HG02943 (cell line): Measurements from ENCODE around the gene IL23R.
A peak's percentile ranks its signal among the peaks of the same experiment; 100 is the strongest.
"Not testable (repeated sequence)": the region's sequence is repeated elsewhere in the genome, so short reads cannot be mapped to it uniquely, and the experiment has no call there.

Experiments used
- ATAC-seq: cut with Tn5 transposase; IDR thresholded peaks from one replicate; pipeline ENCODE4 v1.9.1; 2021; ENCODE audit warnings: mild to moderate bottlenecking, low read depth, moderate library complexity; ENCODE audit not compliant: unreplicated experiment

IL23R gene, protein sequence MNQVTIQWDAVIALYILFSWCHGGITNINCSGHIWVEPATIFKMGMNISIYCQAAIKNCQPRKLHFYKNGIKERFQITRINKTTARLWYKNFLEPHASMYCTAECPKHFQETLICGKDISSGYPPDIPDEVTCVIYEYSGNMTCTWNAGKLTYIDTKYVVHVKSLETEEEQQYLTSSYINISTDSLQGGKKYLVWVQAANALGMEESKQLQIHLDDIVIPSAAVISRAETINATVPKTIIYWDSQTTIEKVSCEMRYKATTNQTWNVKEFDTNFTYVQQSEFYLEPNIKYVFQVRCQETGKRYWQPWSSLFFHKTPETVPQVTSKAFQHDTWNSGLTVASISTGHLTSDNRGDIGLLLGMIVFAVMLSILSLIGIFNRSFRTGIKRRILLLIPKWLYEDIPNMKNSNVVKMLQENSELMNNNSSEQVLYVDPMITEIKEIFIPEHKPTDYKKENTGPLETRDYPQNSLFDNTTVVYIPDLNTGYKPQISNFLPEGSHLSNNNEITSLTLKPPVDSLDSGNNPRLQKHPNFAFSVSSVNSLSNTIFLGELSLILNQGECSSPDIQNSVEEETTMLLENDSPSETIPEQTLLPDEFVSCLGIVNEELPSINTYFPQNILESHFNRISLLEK

DNA sequence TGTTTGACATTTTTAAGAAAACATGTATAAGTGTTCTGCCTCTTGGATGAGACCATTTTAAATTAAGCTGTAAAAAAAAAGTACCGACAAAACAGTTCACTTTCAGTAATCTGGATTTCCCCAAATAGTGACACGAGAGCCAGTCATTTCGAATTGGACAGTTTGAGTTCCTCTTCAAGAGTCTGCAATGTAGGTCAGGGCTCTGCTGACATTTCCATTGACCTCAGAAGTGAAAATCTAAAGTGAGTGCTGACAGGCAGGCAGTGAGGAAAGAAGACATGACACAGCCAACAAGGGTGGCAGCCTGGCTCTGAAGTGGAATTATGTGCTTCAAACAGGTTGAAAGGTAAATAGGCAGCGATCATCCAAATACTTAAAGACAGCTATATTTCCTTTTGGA, at the start of gene IL23R:
Gene IL23R (plus strand): TSS at position 259 of the 400 bp plus-strand sequence. CDS start 1,667 bp downstream, outside the sequence.
- ATAC-seq: peak; percentile 59

- no peak for ATAC-seq
Observed at GRCh38 chr1:67118191-67118590, 48.1 kb upstream of the IL23R start.

- no peak for ATAC-seq
Observed at GRCh38 chr1:67118646-67119045, 47.6 kb upstream of the IL23R start.

GRCh38 chr1:67120855-67121619, 45.2 kb upstream of the IL23R start:
- no peak for ATAC-seq

DNA sequence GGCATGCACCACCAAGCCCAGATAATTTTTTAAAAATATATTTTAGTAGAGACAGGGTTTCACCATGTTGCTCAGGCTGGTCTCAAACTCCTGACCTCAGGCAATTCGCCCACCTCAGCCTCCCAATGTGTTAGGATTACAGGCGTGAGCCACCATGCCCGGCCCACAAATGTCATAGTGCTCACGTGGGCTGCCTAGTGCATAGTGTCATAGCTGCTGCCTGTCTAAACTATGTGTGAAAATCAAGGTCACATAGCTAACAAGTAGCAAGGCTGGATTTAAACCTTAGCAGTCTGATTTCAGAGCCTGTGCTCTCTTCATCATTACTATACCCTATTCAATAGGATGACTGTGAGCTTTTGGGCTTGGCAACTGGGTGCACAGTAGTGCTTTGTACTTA, 41.8 kb upstream of the IL23R start:
- ATAC-seq: no peak

- no peak for ATAC-seq
Observed at GRCh38 chr1:67126111-67126746, 40.0 kb upstream of the IL23R start.

DNA sequence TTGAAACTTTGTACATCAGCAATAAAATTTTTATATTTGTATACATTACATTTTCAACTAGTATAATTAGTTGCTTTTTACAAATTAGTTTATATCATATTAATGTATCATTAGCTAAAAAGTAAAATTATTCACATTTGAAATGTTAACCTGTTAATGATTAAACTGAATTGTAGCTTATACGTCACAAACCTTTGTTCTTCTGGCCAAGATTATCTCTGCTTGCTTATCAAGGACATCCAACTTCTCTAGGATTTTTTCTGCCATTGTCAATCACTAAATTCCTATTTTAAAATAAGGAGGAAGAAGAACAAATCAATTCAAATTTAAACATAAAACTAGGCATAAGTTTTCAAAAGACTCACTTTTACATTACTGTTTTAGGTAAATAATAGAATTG, 39.3 kb upstream of the IL23R start:
- ATAC-seq: no peak

DNA sequence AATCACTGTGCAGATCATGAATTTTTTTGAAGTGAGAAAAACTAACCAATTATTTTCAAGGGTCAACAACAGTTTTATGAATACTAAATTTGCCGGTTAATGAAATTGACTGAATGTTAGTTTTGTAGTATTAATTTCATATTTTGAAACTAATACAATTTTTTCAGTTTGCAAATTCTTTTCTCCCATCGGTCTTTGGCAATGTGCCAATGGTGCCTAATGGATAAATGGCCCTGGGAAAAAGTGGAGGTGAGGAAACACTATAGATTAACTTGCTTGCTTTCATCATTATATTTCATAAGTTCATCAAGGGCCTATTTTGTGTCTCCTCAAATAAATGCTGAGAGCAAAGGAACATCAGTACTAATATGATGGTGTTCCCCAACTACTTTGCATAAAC, 35.6 kb upstream of the IL23R start:
- ATAC-seq: no peak

DNA sequence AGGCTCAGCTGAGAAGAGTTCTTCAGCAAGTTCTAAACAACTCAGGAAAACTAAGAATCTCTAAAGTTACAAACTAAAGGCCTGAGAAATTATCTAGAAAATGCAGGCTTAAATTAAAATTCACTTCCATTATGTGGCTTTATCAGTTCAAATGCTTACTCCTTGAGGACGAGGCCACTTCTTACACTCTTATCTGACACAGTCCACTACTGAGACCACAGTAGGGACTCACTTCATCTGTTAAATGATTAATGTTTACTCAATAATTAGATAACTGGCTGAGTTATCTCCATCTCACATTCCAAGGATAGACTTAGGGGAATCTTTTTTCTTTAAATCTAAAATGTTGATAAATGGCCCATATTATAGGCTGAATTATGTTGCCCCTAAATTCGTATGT, 33.1 kb upstream of the IL23R start:
- ATAC-seq: no peak

DNA sequence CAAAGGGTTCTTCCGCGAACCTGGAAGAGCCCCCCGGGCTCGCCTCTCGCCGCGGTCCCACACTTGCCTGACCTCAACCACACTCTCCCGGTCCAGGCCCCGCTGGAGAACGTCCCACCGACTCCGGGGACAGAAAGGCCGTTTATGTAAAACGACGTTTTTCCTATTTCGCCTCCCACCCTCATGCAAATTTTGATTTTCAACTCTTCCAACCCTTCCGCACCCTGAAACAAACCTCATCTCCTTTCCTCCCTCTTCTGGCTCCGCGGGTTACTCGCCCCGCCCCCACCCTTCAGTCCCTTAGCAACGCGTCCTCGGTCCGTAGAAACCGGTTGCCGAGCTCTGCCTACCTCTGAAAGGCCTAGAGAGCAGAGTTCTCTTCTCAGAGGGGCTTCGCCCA, 31.6 kb upstream of the IL23R start, which contains the start of gene C1orf141:
Gene C1orf141 (minus strand): TSS at position 276 of the 400 bp plus-strand sequence. CDS start 7,730 bp downstream, outside the sequence.
- ATAC-seq: no peak

DNA sequence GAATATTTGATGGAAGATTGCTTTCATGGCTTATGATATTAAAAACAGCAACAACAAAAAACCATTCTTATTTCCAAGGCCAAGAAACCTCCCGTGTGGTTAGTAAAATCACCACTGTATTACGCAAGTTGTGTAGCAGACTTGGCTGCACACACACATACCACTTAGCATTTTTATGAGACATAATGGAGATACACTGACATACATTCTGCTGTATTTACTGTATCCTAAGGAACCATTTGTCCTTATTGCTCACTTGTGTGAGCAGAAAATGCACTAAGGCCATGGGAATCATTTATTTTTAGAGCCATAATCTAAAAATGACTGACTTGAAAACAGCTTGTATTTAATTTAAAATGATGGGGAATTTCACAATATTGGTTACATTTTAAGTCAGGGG, 30.9 kb upstream of the IL23R start:
- no peak for ATAC-seq

DNA sequence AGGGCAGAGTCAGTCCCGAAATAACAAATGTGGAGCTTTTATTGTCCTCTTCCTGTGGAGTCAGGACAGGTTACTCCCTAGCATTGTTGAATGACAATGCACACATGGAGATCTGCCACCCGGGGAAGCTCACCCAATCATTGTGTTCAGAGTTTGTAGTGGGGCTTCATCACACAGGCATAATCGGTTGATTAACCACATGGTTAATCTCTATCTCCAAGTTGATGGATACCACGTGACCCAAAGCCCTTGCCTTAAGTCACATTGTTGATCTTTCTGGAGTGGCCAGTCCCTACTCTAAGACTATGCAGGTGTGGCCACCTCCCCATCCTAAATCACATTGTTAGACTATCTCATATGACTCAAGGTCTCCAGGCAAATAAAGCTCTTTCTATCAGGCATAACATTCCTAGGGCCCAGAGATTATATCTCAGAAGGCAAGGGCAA, 28.9 kb upstream of the IL23R start:
- no peak for ATAC-seq

GRCh38 chr1:67138813-67139499, 27.3 kb upstream of the IL23R start:
- ATAC-seq: no peak

- ATAC-seq: no peak
Observed at GRCh38 chr1:67140460-67140859, 25.8 kb upstream of the IL23R start.

DNA sequence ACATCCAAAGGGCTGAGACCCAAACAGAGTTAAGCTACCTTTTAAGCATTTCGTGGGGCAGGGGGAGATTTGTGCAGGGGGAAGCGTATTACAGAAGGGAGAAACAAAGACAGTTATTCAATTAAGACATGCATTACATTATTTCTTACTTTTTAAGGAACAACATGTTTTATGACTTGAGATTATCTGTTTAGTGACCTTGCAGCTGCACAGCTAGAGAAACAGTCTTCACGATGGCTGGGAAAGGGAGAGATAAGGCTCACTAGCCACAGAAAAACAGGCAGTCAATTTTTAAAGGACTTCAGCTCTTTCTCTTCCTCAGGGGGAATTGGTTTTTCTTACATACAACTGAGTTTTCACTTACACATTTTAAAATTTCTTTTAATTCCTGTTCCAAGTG, 24.4 kb upstream of the IL23R start:
- ATAC-seq: not testable (repeated sequence)

- no peak for ATAC-seq
Observed at GRCh38 chr1:67142931-67143330, 23.3 kb upstream of the IL23R start.

DNA sequence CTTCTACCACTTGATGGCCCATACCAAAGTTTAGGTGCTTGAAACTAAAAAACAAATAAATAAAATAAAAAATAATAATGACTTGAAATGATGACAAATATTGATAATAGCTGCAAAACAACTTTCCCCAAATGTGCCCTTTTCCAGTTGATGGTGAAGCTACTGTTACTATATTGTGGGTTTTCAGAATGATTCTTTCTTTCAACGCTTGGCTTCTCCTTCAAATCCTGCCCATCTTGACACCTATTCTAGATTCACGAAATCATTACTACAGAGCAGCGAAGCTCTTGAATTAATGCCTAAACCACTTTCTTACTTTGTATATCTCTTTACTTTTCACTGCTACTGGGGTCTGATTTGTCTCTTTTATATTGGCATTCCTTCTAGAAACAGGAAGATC, 22.3 kb upstream of the IL23R start:
- ATAC-seq: no peak

DNA sequence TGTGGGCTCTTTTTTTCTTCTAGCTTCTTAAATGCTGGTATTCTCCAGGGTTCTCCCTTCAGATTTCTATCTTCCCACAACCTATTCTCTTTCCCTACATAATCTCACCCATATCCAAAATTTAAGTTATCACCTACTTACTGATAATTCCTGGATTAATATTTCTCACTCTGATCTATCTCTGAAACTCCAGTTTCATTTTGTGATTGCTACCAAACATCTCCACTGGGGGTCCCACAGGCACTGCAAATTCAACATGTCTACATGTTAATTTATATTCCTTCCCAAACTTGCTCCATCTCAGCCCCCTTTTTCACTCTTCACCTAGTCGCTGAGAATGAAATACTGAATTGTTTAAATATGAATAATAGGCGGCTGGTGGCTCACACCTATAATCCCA, 21.6 kb upstream of the IL23R start:
- ATAC-seq: no peak

DNA sequence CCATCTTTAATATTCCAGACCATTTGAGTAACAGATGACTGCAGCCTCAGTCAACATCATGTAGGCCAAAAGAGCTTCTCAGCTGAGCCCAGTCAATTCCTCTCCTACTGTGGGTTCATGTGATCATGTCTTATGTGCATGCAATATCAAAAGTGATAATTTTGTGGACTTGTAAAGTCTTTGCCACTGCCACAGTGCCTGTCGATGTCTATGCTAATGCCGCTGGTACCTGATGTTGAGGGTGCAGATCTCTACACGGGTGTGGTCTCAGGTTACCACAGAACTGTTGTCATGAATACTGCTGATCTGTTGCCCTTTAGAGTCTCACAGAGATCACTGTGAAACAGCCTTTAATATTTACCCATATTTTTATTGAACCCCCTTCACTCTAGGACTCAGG, 20.2 kb upstream of the IL23R start:
- no peak for ATAC-seq

DNA sequence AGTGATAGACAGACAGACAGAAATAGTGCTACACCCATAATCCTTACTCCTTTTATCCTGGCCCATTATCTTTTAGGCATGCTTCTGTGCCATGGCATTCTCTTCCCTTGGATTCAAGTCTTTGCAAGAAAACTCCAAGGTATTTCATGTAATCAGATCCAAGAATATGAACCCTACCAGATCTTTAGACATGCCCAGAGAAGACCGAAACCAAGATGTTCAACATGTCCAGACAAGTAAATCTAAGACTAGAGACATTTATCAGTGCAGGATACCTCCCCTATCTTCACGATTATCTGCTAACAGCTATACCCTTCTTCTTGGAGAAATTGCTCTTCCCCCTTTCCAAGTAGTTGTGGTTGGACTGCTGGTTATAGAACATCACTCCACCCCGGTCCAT, 19.7 kb upstream of the IL23R start:
- no peak for ATAC-seq
